GM10248 (cell line): ENCODE data around the gene FKBP6.

Source experiments
- CTCF ChIA-PET: fragments of 300-600 bp; sonication (Branson Sonifier 250); formaldehyde crosslinking; extraction: SDS; loops from one replicate; lab custom pipeline; 2021; ENCODE audit warnings: antibody characterized with exemption; lab: Yijun Ruan, JAX
- POLR2A ChIA-PET: fragments of 350-650 bp; sonication (Branson Sonifier 250); formaldehyde crosslinking; extraction: SDS; loops from one replicate; lab custom pipeline; 2020; ENCODE audit warnings: antibody characterized with exemption; lab: Yijun Ruan, JAX
- DNase-seq: peaks from one replicate; pipeline ENCODE4 v3.0.0; 2012; ENCODE audit errors: extremely low spot score
- TF ChIP-seq, protein P1 (sequence below): IDR thresholded peaks from 2 replicates; pipeline ENCODE4 v1.5.1; 2012; ENCODE audit warnings: mild to moderate bottlenecking, low read depth; ENCODE audit errors: extremely low read depth, missing control alignments, control extremely low read depth

Gene FKBP6

DNA sequence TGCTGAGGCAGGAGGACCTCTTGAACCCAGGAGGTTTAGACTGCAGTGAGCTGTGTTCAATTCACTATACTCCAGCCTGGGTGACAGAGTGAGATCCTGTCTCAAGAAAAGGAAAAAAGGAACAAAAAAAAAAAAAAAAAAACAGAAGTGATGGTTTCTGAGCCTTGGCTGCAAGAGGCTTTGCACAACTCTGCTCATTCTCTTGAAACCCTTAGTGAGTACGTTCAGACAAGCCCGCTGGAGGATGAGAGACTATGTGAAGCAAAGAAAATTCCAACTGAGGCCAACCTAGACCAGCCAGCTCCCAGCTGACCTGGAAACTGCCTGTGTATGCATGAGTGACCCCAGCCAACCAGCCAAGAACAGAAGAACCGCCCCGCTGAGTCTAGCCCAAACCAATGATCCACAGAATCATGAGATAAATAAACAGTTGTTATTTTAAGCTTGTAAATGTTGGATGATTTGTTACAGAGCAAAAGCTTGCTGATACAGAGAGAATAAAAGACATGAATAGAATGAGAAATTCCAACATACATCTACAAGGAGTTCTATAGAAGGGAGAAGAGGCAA lies 55.1 kb downstream of the FKBP6 start:
- no peak for DNase-seq
- ChIA-PET POLR2A (no interaction called here), CTCF (interaction anchor here (1.0 kb wide), 1 partner anchor 9 kb away, joined by 3 read pairs; no protein-coding TSS in a partner anchor)
- TF ChIP-seq, protein P1, sequence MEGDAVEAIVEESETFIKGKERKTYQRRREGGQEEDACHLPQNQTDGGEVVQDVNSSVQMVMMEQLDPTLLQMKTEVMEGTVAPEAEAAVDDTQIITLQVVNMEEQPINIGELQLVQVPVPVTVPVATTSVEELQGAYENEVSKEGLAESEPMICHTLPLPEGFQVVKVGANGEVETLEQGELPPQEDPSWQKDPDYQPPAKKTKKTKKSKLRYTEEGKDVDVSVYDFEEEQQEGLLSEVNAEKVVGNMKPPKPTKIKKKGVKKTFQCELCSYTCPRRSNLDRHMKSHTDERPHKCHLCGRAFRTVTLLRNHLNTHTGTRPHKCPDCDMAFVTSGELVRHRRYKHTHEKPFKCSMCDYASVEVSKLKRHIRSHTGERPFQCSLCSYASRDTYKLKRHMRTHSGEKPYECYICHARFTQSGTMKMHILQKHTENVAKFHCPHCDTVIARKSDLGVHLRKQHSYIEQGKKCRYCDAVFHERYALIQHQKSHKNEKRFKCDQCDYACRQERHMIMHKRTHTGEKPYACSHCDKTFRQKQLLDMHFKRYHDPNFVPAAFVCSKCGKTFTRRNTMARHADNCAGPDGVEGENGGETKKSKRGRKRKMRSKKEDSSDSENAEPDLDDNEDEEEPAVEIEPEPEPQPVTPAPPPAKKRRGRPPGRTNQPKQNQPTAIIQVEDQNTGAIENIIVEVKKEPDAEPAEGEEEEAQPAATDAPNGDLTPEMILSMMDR: no peak

DNA sequence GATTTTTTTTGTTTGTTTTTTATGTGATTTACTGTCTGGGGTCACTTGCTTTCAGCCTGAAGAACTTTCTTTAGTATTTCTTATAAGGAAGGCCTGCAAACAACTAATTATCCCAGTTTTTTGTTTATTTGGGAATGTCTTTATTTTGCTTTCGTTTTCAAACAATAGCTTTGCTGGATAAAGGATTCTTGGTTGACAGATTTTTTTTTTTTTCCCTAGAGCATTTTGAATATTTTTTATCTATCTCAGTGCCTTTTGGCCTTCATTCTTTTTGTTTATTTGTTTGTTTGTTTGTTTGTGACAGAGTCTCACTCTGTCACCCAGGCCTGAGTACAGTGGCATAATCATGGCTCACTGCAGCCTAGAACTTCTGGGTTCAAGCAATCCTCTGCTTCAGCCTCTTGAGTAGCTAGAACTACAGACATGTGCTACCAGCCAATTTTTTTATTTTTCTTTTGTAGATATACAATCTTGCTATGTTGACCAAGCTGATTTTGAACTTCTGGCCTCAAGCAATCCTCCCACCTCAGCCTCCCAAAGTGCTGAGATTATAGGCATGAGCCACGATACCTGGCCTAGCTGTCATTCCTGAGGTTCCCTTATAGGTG lies 59.4 kb downstream of the FKBP6 start:
- ChIA-PET POLR2A (no interaction called here), CTCF (interaction anchor here (1.5 kb wide), 1 partner anchor 39 kb away, joined by 3 read pairs; no protein-coding TSS in a partner anchor)
- TF ChIP-seq, protein P1: no peak
- no peak for DNase-seq

DNA sequence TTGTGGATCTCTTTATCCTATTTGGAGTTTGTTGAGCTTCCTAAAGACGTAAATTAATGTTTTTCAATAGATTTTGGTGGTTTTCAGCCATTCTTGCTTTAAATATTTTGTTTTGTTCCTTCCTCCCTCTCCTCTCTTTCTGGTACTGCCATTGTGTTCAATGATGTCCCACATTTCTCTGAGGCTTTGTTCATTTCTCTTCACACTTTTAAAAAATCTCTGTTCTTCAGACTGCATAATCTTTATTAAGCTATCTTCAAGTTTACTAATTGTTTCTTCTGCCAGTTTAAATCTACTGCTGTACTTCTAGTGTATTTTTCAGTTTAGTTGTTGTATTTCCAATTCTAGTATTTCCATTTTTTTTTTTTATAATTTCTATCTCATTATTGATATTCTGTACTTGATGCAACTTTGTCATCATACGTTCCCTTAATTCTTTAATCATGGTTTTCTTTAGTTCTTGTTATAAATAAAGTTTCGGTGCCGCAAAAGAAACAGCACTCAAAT lies 60.0 kb downstream of the FKBP6 start:
- TF ChIP-seq, protein P1: no peak
- ChIA-PET CTCF (interaction anchor here (1.5 kb wide), 1 partner anchor 40 kb away, joined by 3 read pairs; no protein-coding TSS in a partner anchor), POLR2A (no interaction called here)
- no peak for DNase-seq

DNA sequence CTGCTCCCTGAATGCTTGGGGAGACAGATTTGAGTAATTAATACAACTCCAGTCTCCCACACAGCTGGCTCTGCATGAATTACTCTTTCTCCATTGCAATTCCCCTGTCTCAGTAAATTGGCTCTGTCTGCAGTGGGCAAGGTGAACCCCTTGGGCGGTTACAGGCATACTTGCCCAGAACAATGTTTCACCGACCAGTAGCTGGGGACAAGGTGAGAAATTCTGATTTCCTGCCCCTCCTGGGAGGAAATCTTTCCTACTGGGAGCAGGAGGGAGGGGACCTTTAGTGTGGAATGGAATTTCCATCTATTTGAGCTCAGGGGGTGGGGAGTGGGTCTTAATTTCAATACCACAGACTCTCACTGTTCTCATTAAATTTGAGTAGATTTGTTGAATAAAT lies 63.4 kb downstream of the FKBP6 start:
- TF ChIP-seq, protein P1: no peak
- no peak for DNase-seq
- POLR2A ChIA-PET: no interaction called here
- CTCF ChIA-PET: interaction anchor here (0.9 kb wide), 1 partner anchor 9 kb away, joined by 3 read pairs; no protein-coding TSS in a partner anchor

DNA sequence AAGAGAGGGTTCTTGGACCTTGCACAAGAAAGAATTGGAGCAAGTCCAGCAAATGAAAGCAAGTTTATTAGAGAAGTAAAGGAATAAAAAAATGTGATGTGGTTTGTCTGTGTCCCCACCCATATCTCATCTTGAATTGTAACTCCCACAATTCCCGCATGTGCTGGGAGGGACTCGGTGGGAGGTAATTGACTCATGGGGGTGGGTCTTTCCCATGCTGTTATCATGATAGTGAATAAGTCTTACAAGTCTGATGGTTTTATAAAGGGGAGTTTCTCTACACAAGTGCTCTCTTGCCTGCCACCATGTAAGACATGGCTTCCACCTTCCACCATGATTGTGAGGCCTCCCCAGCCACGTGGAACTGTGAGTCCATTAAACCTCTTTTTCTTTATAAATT lies 66.5 kb downstream of the FKBP6 start:
- ChIA-PET POLR2A (no interaction called here), CTCF (no interaction called here)
- no peak for DNase-seq
- TF ChIP-seq, protein P1: no peak

DNA sequence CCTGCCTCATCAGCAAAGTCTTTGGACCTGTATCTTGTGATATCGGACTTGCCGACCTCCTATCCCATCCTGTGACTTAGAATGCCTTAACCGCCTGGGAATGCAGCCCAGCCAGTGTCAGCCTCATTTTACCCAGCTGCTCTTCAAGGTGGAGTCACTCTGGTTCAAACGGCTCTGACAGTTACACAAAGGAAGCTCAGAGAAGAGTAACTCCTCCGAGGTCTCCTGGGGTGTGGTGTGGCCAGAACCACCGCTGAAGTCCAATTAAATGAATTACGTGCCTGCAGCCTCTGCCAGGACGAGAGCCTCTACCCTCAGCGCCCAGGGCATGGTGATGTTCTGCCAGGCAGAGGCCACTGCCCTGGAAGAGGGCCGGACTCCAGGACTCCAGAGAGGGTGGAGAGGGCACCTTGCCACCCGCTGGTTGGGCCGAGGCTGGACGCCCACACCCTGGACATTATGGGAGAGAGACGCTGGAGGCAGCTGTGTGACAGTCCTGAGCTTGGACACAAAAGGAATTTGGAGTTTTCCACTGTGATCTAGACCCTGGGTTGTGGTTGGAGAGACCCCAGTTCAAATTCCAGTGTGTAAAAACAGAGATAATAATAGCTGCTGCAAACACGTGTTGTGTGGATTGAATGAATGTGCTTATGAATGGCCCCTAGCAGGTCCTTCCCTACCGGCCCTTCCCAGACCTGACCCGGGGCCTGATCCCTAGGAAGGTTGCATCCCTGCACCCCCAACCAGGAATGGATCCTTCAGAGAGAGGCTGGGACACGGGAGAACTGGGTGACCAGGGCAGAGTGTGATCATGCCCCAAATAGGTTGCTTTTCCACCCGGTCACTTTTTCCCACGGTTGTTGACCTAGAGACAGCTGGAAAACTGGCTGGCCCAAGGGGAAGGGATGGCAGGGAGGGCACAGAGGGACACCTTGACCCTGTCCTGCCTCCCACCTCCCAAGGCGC lies 67.9 kb downstream of the FKBP6 start:
- no peak for DNase-seq
- CTCF ChIA-PET: no interaction called here
- POLR2A ChIA-PET: no interaction called here
- TF ChIP-seq, protein P1: no peak
